IPS-18a (cell line): ENCODE measurements around the gene PXDC1.
"Not testable (repeated sequence)": the region's sequence is repeated elsewhere in the genome, so short reads cannot be mapped to it uniquely, and the experiment has no call there.

Experiments
- H3K27ac ChIP-seq: one replicate; pipeline ENCODE4 v1.5.1; 2013; ENCODE audit warnings: low read length
- H3K27me3 ChIP-seq: one replicate; pipeline ENCODE4 v1.6.1; 2013; ENCODE audit warnings: mild to moderate bottlenecking, low read length; ENCODE audit not compliant: control insufficient read depth, insufficient read depth
- H3K36me3 ChIP-seq: one replicate; pipeline ENCODE4 v1.6.1; 2013; ENCODE audit warnings: low read depth, low read length; ENCODE audit not compliant: control insufficient read depth
- H3K4me1 ChIP-seq: one replicate; pipeline ENCODE4 v1.6.1; 2013; ENCODE audit warnings: low read depth, low read length; ENCODE audit not compliant: control insufficient read depth
- H3K4me3 ChIP-seq: one replicate; pipeline ENCODE4 v1.5.1; 2013; ENCODE audit warnings: low read length
- H3K9ac ChIP-seq: one replicate; pipeline ENCODE4 v1.6.1; 2013; ENCODE audit warnings: mild to moderate bottlenecking, low read length, moderate library complexity
- H3K9me3 ChIP-seq: one replicate; pipeline ENCODE4 v1.6.1; 2013; ENCODE audit warnings: low read depth, low read length; ENCODE audit not compliant: control insufficient read depth

PXDC1 gene

GRCh38 chr6:3756546-3756945 is 5.0 kb upstream of the PXDC1 start:
- Histone ChIP-seq H3K4me1 (peaks cover 12% of the 10 kb centered on the region), H3K27ac (no peak overlapping the region), H3K4me3 (peak overlapping the region; percentile 33)

GRCh38 chr6:3755637-3756545 is 4.4 kb upstream of the PXDC1 start:
- peaks cover 12% of the 10 kb centered on the region for H3K4me1 ChIP-seq
- peaks cover 44% of the 10 kb centered on the region for H3K27me3 ChIP-seq
- no peak overlapping the region for H3K27ac ChIP-seq
- no peaks in the 10 kb centered on the region for H3K36me3 ChIP-seq
- peak overlapping the region; percentile 33 for H3K4me3 ChIP-seq
- no peaks in the 10 kb centered on the region for H3K9me3 ChIP-seq
- H3K9ac ChIP-seq, result no peak overlapping the region

More at GRCh38 chr6:3756546-3756945, 5.0 kb upstream of the PXDC1 start:
- Histone ChIP-seq H3K36me3 (no peaks in the 10 kb centered on the region), H3K9me3 (no peaks in the 10 kb centered on the region), H3K9ac (no peak overlapping the region), H3K27me3 (peaks cover 38% of the 10 kb centered on the region)

- Histone ChIP-seq H3K4me1 (peaks cover 16% of the 10 kb centered on the region), H3K27ac (no peak overlapping the region), H3K9ac (no peak overlapping the region), H3K9me3 (no peaks in the 10 kb centered on the region), H3K4me3 (no peak overlapping the region), H3K27me3 (peaks cover 55% of the 10 kb centered on the region), H3K36me3 (no peaks in the 10 kb centered on the region)
Measured at GRCh38 chr6:3754776-3755175, 3.3 kb upstream of the PXDC1 start.

- Histone ChIP-seq H3K27me3 (peaks cover 61% of the 10 kb centered on the region), H3K4me1 (peaks cover 16% of the 10 kb centered on the region)
- H3K9ac ChIP-seq, H3K36me3 ChIP-seq, H3K9me3 ChIP-seq, H3K27ac ChIP-seq, H3K4me3 ChIP-seq: not testable (repeated sequence)
Measured at GRCh38 chr6:3754032-3754725, 2.7 kb upstream of the PXDC1 start.

- H3K9ac ChIP-seq, result no peak overlapping the region
- H3K36me3 ChIP-seq, result no peaks in the 10 kb centered on the region
- peaks cover 70% of the 10 kb centered on the region for H3K27me3 ChIP-seq
- H3K4me1 ChIP-seq, result peaks cover 16% of the 10 kb centered on the region
- H3K9me3 ChIP-seq, result no peaks in the 10 kb centered on the region
- H3K27ac ChIP-seq, result no peak overlapping the region
- H3K4me3 ChIP-seq, result no peak overlapping the region
Measured at GRCh38 chr6:3753228-3753835, 1.8 kb upstream of the PXDC1 start.

GRCh38 chr6:3752531-3753227 is 1.2 kb upstream of the PXDC1 start:
- peaks cover 71% of the 10 kb centered on the region for H3K27me3 ChIP-seq
- no peaks in the 10 kb centered on the region for H3K9me3 ChIP-seq
- no peak overlapping the region for H3K27ac ChIP-seq
- peak overlapping the region; percentile 60 for H3K4me3 ChIP-seq
- peaks cover 16% of the 10 kb centered on the region for H3K4me1 ChIP-seq
- H3K36me3 ChIP-seq, result no peaks in the 10 kb centered on the region
- H3K9ac ChIP-seq, result no peak overlapping the region

GRCh38 chr6:3751730-3752530 is 417 bp upstream of the PXDC1 start:
- Histone ChIP-seq H3K4me1 (peaks cover 16% of the 10 kb centered on the region), H3K36me3 (no peaks in the 10 kb centered on the region), H3K9ac (no peak overlapping the region), H3K4me3 (peak overlapping the region; percentile 60), H3K9me3 (no peaks in the 10 kb centered on the region), H3K27ac (no peak overlapping the region), H3K27me3 (peaks cover 71% of the 10 kb centered on the region)

GRCh38 chr6:3750317-3751076 is 1.0 kb downstream of the PXDC1 start:
- Histone ChIP-seq H3K9ac (no peak overlapping the region), H3K9me3 (no peaks in the 10 kb centered on the region), H3K27ac (no peak overlapping the region), H3K36me3 (no peaks in the 10 kb centered on the region), H3K4me1 (peaks cover 4% of the 10 kb centered on the region), H3K4me3 (peak overlapping the region; percentile 60), H3K27me3 (peaks cover 71% of the 10 kb centered on the region)

GRCh38 chr6:3749977-3750316 is 1.6 kb downstream of the PXDC1 start:
- H3K4me3 ChIP-seq, result peak overlapping the region; percentile 60
- H3K9ac ChIP-seq, result no peak overlapping the region
- peaks cover 67% of the 10 kb centered on the region for H3K27me3 ChIP-seq
- H3K9me3 ChIP-seq, result no peaks in the 10 kb centered on the region
- H3K27ac ChIP-seq, result no peak overlapping the region
- no peaks in the 10 kb centered on the region for H3K36me3 ChIP-seq
- H3K4me1 ChIP-seq, result peaks cover 4% of the 10 kb centered on the region

GRCh38 chr6:3749067-3749841 is 2.3 kb downstream of the PXDC1 start:
- no peak overlapping the region for H3K27ac ChIP-seq
- H3K27me3 ChIP-seq, result peaks cover 60% of the 10 kb centered on the region
- no peak overlapping the region for H3K9ac ChIP-seq
- H3K4me1 ChIP-seq, result peaks cover 4% of the 10 kb centered on the region
- H3K4me3 ChIP-seq, result no peak overlapping the region
- no peaks in the 10 kb centered on the region for H3K36me3 ChIP-seq
- no peaks in the 10 kb centered on the region for H3K9me3 ChIP-seq
